Glomerular endothelial cell (primary cell): ENCODE results near the gene CEP83. TPM values are rescaled to one million over a fixed set of nuclear protein-coding genes. Genes with fewer than 3 reads are reported as not detected.
A peak's percentile ranks its signal among the peaks of the same experiment; 100 is the strongest.
"Not testable (repeated sequence)": the region's sequence is repeated elsewhere in the genome, so short reads cannot be mapped to it uniquely, and the experiment has no call there.

ENCODE experiments used
- DNase-seq: peaks from one replicate; pipeline ENCODE4 v3.0.0-alpha.2; 2011; ENCODE audit warnings: low read depth, low spot score; ENCODE audit errors: extremely low read depth
- total RNA-seq: library from RNA; depleted of rRNA; stranded (reverse); fragments of >200 nt; gene quantifications from 2 replicates; pipeline ENCODE4 v1.2.3, GENCODE V29; 2015

CEP83 gene
- total RNA-seq, 1 donor from 2014 or later = 13.0 TPM

DNA sequence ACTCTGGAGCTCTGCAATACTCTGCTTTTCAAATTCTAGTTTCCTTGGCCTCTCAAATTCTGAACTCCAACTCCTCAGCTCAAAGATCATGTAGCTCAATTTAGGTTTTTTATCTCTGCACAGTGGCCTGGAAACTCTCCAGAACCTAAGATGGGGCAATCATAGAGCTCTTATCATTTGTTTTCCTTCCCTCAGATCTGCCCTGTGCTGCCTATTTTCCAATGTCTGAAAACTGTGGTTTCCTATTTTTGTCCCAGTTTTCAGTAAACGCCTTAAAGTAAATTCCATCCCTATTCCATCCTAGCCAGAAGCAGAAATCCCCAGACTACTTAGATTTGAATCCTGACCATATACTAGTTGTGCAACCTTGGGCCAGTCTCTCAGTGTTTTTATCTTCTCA lies 73.2 kb downstream of the CEP83 start:
- DNase-seq = no peak

DNA sequence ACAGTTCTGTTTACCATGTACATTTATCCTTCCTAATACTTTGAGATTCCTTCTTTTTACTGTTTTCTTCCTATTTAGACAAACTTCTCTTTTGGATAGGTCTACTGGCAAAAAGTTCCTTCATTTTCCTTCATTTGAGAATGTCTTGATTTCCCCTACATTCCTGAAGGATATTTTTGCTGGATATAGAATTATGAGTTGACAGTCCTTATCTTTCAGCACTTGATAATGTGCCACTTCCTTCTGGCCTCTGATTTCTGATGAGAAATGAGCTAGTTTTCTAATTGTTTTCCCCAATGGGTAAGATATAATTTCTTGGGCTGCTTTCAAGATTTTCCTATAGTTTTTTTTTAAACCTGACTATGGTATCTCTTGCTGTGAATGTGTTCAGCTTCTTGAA lies 75.6 kb downstream of the CEP83 start:
- DNase-seq = no peak

DNA sequence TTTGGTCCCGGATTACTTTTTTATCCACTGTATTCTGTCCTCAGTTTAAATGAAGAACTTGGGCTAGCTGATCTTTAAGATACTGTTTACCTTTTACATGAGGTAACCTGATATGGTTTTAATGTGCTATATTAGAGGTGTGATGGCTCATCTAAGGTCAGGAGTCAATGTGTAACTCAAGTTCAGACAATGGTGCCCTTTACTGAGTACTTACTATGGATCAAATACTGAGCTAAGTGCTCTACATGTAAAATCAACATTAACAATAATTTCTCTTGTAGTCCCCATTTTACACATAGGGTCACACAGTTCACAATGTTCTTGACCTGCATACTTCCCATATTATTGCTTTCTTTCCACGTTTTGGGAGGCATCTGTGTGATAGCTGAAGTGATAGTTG lies 79.2 kb downstream of the CEP83 start:
- DNase-seq = no peak

DNA sequence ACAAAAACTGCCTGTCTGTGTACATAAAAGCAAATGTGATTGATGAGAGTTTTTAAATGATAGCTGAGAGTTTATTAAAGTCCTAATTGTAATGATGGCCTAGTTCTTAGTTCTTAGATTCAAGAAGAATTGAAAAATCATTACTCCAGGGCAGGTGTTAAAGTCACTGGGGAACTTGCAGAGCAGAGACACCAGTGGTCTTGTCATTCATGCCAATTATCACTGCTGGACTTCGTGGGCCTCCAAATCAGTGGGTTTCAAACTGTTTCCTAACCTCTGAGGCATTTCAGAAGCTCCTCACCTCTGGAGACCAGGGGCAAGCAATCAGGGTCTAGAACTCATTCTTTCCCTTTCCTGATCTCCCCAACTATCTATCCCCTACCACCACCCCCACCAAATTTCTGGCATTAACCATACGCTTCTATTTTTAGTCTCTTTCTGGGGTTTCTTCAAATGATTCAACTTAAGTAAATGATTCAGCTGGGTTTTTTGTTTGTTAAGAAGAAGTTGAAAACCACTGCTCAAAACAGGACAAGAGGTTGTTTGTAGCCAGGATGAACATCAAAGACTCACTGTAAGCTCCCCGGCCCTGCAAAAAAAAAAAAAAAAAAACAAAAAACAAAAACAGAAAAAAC lies 80.1 kb downstream of the CEP83 start:
- no peak for DNase-seq

DNA sequence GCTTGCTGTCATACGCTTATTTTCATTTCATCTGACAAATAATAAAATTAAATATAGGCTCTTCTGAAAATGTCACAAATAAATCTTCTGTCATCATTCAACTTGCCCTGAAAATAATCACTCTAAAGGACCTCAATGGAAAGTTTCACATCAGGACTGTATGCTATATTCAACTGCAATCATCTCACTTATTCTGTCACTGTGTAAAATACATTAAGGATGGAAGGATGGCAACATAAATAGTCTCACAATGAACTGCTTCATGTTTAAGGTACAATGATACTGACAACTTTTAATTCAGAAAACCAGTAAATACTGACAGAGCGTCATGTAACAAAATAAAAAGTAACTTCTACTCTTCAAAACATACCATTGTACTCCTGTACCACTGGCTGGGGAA lies 82.1 kb downstream of the CEP83 start:
- no peak for DNase-seq

DNA sequence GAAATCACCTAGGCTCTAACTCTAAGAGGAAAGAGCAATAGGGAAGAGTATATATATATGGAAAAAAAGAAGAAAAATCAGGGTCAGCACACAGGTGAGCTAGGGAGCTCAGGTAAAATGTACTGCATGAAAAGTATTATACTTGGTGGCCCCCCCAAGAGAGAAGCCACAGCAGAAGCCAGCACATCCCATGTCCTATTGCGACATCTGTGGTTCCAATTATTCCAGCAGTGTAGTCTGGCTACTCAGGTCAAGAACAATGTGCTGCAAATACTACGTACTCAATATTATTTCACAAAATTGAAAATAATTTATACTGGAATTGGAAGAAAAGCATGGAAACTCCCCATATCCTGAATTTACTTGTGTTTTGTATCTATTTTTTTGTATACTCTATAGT lies 85.5 kb downstream of the CEP83 start:
- DNase-seq = no peak

DNA sequence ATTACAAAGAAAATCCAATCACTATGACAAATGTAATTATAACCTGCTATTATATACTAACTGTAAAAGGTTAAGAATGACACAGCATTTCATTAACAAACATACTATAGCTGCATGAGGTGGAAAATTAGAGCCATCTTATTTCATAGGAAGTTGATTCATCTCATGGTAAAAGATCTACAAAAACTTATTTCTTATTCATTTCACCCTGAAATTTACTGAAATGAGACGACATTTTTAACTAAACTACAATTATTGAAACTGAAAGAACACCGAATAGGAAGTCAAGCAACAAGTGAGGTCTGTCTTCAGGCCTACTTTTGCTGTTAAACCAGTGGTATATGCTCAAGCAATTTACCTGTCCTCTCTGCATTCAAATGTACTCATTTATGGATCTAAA lies 87.2 kb downstream of the CEP83 start:
- DNase-seq = no peak

DNA sequence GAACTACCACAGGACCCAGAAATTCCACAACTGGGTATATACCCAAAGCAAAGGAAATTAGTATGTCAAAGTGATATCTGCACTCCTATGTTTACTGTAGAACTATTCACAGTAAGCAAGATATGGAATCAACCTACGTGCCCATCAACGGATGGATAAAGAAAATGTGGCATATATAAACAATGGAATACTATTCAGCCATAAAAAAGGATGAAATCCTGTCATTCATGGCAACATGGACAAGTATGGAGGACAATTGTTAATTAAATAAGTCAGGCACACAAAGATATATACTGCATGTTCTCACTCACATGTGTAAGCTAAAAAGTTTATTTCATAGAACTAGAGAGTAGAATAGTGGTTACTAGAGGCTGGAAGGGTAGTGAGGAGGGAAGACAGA lies 97.0 kb downstream of the CEP83 start:
- no peak for DNase-seq

DNA sequence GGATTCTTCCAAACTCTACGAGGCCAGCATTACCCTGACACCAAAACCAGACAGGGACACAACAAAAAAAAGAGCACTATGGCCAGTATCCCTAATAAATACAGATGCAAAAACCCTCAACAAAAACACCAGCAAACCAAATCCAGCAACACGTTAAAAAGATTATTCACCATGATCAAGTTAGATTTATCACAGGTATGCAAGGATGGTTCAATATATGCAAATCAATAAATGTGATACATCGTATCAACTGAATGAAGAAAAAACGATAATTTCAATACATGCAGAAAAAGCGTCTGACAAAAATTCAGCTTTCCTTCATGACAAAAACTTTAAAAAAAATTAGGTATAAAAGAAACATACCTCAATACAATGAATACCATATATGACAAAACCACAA lies 99.9 kb downstream of the CEP83 start:
- no peak for DNase-seq

DNA sequence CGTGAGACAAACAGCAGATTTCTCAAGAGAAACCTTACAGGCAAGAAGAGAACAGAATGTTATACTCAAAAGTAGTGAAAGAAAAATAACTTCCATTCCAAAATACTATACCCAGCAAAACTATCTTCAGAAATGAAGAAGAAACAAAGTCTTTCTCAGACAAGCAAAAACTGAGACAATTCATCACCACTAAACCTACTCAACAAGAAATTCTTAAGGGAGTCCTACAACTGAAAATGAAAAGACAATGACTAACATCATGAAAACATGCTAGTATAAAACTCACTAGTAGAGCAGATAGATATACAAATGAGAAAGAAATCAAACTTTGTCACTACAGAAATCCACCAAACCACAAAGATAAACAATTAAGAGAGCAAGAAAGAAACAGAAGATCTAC lies 106.5 kb downstream of the CEP83 start:
- DNase-seq = no peak

DNA sequence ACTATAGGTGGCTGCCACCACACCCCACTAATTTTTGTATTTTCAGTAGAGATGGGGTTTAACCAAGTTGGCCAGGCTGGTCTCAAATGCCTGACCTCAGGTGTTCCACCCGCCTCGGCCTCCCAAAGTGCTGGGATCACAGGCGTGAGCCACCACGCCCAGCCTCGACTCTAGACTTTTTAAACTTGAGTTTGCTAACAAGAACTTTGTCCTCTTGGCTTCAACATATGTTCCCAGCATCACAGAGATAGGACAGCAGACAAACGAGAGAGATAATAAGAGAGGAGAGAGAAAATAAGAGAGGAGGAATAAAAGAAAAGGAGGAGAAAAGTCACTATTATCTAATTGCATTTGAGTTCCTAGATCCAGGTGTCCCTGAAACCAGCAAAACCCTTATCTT lies 119.1 kb downstream of the CEP83 start:
- DNase-seq = no peak

DNA sequence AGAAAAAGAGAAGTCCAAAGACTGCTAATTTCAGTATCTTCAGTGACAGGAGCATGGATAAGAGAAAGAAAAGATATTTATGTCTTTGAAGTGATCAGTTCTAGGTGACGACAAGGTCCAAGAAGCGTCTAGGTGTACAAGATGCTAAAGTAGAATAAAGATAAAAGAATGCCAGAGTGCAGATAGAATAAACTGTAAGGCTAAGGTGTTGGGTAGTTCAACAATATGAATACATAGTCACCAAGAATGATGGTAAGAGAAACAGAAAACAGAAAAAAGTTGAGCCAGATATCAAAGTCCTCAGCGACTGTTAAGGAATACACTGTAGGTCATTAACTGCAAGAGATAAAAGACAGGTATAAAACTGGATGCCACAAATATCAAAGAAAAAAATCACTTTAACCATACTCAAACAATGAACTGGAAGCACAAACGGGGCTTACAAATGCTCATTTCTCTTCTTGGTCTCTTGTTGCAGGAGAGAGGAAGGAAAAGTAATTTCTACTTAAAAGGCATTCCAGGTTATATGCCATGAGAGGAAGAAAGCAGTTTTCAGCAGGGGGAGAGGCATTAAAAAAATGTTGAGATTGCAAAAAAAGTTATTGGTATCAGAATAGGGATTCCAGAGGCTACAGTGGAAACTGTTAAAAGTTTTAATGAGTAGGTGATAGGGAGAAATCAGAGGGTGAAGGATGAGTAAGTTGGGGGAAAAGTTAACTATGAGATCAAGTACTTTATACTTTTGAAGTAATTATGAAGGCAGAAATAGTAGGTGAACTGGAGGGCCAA lies 121.5 kb downstream of the CEP83 start:
- no peak for DNase-seq

DNA sequence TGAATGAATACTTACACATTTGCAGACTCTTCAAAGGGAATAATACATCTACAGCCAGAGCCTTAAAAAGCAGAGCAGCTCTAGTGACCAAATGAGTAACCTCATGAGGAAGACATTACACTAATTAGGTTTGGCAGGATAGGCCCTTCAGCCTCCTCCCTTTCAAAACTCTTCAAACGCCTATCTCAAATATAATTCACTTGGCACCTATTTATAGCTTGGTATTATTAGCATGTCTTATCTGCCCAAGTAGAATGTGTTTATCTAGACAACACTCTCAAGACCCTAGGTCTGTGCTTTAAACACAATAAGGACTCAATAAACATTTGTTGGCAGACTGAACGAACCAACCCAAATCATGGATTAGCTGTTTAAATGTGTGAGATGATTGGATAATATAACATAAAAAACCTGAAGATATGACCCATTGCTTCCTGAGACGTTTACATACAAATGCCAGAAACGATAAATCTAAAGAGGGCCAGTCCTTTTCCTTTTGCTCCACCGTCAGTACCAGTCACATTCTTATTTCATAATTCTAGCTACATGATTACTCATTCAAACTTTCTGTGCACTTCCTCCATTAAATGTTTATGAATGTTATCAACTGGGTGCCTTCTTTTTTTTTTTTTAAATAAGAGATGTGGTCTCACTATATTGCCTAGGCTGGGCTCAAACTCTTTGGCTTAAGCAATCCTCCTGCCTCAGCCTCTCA lies 123.3 kb downstream of the CEP83 start:
- peak; percentile 41 for DNase-seq

DNA sequence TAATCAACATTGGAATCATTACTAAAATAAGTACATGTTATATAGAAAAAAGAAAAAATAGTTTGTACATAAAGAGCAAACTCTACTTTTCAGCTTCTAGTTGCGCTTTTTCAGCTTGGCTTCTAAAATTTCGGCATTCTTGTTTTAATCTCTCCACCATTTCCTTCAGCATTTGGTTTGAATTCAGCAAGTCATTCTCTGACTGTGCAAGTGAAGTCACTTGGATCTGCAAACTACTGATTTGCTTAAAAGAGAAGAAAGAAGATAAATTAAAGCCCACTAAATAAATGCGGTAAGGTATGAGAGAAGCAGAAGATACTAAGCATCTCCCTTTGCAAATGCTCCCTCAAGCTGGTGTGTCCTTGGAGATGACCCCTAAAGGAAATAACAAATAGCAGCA lies 126.3 kb downstream of the CEP83 start:
- DNase-seq = no peak

DNA sequence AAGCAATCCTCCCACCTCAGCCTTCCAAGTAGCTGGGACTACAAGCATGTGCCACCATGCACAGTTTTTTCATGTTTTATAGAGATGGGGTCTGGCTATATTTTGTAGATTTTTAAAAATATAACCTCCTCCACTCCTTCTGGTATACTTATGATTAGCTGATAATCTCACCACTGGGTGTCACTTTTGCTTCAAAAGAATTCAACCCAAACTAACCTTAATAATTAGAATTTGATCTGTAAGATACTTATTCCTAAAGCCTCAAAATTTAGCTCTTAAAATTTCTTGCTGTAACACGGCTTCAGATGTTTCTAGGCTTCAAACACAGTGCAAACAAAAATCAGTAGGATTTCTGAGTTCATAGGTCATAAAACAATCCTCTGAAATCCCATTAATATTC lies 130.3 kb downstream of the CEP83 start:
- DNase-seq = no peak

DNA sequence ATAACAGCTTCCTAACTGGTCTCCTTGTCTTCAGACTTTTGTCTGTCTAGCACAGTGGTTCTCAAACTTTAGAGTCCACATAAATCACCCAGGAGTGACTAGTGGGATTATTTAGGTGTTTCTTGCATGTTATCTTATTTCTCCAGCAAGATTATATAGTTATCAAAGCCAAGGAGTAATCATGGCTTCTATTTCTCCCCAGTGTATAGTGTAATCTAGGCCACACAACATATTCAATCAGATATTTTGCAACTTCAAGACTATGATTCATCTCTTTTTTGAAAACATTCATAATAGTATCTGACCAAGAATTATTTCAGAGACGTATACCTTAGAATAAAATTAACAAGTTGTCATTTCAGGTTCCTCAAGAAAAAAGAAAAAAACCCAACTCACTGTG lies 131.9 kb downstream of the CEP83 start:
- no peak for DNase-seq

DNA sequence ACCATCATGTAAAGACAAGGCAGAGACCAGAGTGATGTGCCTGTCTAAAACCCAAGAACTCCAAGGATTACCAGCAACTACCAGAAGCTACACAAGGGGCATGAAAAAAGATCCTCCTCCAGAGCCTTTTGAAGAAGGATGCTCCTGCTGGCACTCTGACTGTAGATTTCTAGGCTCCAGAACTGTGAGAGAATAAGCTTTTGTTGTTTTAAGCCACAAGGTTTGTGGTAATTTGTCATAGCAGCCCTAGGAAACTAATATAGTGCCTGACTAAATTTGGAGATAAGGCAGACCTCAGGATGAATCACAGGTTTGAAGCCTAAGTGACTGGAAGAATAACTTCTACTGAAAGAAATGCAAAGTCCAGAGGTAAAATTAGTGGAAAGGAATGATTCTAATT lies 132.9 kb downstream of the CEP83 start:
- DNase-seq = no peak

DNA sequence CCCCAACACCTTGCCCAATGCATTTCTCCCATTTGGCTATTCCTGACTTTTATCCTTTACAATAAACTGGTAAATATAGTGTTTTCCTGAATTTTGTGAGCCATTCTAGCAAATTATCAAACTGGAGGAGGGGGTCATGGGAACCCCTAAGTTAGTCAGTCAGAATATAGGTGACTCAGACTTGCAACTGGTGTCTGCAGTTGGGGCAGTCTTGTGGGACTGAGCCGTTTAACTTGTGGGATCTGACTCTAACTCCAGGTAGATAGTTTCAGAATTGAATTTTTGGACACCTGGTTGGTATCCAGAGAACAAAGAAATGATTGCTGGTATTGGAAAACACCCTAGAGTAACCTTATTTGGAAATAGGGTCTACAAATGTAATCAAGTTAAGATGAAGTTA lies 133.4 kb downstream of the CEP83 start:
- no peak for DNase-seq

DNA sequence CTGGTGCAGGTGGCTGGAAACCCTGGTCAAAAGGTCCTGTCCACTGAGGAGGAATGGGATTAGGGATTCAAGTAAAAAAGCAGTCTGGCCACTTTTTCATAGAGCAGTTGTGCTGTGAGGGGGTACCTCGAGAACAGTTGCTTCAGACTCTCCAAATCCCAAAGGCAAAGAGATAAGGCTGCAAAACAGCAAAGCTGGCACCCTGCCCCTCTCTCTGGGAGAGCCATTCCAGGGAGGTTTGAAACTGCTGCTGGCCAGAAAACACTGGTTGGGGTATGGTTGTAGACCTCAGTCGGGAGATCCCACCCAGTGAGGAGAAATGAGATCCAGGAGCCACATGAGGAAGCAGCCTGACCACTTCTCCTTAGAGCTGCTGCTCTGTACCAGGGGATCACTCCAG lies 137.3 kb downstream of the CEP83 start:
- DNase-seq = no peak

DNA sequence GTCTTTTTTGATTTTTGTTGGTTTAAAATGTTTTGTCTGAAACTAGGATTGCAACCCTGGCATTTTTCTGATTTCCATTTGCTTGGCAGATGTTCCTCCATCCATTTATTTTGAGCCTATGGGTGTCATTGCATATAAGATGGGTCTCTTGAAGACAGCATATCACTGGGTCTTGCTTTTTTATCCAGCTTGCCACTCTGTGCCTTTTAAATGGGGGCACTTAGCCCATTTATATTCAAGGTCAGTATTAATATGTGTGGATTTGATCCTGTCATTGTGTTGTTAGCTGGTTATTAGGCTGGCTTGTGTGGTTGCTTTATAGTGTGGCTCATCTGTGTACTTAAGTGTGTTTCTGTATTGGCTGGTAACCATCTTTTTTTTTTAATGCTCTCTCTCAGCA lies 139.6 kb downstream of the CEP83 start:
- DNase-seq = no peak

DNA sequence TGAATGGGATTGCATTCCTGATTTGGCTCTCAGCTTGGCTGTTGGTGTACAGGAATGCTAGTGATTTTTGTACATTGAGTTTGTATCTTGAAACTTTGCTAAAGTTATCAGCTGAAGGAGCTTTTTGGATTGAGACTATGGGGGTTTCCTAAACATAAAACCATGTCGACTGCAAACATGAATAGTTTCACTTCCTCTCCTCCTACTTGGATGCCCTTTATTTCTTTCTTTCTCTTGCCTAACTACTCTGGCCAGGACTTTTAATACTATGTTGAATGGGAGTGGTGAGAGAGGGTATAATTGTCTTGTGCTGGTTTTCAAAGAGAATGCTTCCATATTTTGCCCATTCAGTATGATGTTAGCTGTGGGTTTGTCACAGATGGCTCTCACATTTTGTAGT lies 141.5 kb downstream of the CEP83 start:
- no peak for DNase-seq

DNA sequence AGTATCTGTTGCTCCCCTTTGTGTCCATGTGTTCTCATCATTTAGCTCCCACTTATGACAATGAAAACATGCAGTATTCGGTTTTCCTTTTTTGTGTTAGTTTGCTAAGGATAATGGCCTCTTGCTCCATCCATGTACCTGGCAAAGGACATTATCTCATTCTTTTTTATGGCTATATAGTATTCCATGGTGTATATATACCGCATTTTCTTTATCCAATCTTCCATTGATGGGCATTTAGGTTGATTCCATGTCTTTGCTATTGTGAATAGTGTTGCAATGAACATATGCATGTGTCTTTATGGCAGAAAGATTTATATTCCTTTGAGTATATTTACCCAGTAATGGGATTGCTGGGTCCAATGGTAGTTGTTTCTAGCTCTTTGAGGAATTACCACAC lies 143.1 kb downstream of the CEP83 start:
- not testable (repeated sequence) for DNase-seq
